ENCODE measurements around the gene MBNL1. TPM values are rescaled to one million over a fixed set of nuclear protein-coding genes. Genes with fewer than 3 reads are reported as not detected.

MBNL1 gene
- total RNA-seq, 1 donor from 2014 or later: 36.2 TPM

GRCh38 chr3:152458376-152459117 lies 189.8 kb downstream of the MBNL1 start:
- TF ChIP-seq, protein P1, sequence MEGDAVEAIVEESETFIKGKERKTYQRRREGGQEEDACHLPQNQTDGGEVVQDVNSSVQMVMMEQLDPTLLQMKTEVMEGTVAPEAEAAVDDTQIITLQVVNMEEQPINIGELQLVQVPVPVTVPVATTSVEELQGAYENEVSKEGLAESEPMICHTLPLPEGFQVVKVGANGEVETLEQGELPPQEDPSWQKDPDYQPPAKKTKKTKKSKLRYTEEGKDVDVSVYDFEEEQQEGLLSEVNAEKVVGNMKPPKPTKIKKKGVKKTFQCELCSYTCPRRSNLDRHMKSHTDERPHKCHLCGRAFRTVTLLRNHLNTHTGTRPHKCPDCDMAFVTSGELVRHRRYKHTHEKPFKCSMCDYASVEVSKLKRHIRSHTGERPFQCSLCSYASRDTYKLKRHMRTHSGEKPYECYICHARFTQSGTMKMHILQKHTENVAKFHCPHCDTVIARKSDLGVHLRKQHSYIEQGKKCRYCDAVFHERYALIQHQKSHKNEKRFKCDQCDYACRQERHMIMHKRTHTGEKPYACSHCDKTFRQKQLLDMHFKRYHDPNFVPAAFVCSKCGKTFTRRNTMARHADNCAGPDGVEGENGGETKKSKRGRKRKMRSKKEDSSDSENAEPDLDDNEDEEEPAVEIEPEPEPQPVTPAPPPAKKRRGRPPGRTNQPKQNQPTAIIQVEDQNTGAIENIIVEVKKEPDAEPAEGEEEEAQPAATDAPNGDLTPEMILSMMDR (conservative IDR thresholded peaks at IDR 0.05): no peak
- Mint-ChIP-seq H3K27ac (ENCODE audit: unreplicated experiment) (no peak overlapping the region), H3K9me3 (no peaks in the 10 kb centered on the region), H3K27me3 (ENCODE audit: low read depth) (no peaks in the 10 kb centered on the region), H3K4me3 (no peak overlapping the region), H3K4me1 (peaks cover 9% of the 10 kb centered on the region), H3K36me3 (ENCODE audit: low read depth) (peaks cover 16% of the 10 kb centered on the region)
- no peak for DNase-seq (ENCODE audit: low read depth, low spot score)

- no peak overlapping the region for H3K27ac Mint-ChIP-seq (ENCODE audit: unreplicated experiment)
- no peak overlapping the region for H3K4me3 Mint-ChIP-seq
- TF ChIP-seq, protein P1 (conservative IDR thresholded peaks at IDR 0.05): no peak
- H3K9me3 Mint-ChIP-seq: no peaks in the 10 kb centered on the region
- DNase-seq (ENCODE audit: low read depth, low spot score): no peak
- peaks cover 16% of the 10 kb centered on the region for H3K36me3 Mint-ChIP-seq (ENCODE audit: low read depth)
- peaks cover 9% of the 10 kb centered on the region for H3K4me1 Mint-ChIP-seq
- H3K27me3 Mint-ChIP-seq (ENCODE audit: low read depth): no peaks in the 10 kb centered on the region
Observed at GRCh38 chr3:152459118-152459515, 190.4 kb downstream of the MBNL1 start.

DNA sequence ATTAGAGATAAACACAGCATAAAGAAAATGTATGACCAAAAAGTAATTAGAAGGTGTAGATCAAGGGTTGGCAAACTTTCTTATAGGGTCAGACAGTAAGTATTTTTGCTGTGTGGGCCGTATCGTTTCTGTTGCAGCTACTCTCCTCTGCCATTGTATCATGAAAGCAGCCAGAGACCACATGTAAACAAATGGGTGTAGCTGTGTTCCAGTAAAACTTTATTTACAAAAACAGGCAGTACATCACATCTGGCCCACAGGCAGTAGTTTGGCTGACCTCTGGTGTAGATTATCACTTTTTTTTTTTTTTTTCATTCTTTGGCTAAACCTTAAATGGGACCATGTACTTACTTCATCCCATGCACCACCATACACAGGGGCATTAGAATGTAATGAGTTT lies 190.8 kb downstream of the MBNL1 start:
- DNase-seq (ENCODE audit: low read depth, low spot score): no peak
- no peak overlapping the region for H3K4me3 Mint-ChIP-seq
- H3K27me3 Mint-ChIP-seq (ENCODE audit: low read depth): no peaks in the 10 kb centered on the region
- H3K4me1 Mint-ChIP-seq: peaks cover 9% of the 10 kb centered on the region
- H3K27ac Mint-ChIP-seq (ENCODE audit: unreplicated experiment): peak overlapping the region; percentile 27
- H3K9me3 Mint-ChIP-seq: no peaks in the 10 kb centered on the region
- H3K36me3 Mint-ChIP-seq (ENCODE audit: low read depth): peaks cover 16% of the 10 kb centered on the region
- TF ChIP-seq, protein P1 (conservative IDR thresholded peaks at IDR 0.05): no peak

DNA sequence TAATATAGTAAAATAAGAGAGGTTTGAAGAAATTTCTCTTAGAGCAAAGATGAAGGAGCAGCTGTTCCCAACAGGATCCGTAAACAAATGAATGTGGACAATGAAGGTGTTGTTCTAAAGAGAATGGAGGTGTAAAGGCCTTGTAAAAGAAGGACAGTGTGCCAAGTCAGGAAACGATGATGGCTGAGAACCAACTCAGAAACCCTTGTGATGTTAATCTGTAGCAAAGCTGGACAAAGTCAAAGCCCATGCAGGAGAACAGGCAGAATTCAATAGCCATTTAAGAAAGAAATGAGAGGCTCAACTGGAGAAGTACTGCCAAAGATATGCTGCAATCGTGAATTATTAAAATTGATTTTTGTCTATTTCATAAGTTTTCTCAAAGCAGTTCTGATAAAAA lies 192.2 kb downstream of the MBNL1 start:
- Mint-ChIP-seq H3K4me3 (no peak overlapping the region), H3K36me3 (ENCODE audit: low read depth) (peaks cover 15% of the 10 kb centered on the region), H3K4me1 (peaks cover 9% of the 10 kb centered on the region), H3K9me3 (no peaks in the 10 kb centered on the region), H3K27ac (ENCODE audit: unreplicated experiment) (no peak overlapping the region), H3K27me3 (ENCODE audit: low read depth) (no peaks in the 10 kb centered on the region)
- TF ChIP-seq, protein P1 (conservative IDR thresholded peaks at IDR 0.05): no peak
- no peak for DNase-seq (ENCODE audit: low read depth, low spot score)

- H3K27ac Mint-ChIP-seq (ENCODE audit: unreplicated experiment): no peak overlapping the region
- TF ChIP-seq, protein P1 (conservative IDR thresholded peaks at IDR 0.05): no peak
- DNase-seq (ENCODE audit: low read depth, low spot score): no peak
- H3K9me3 Mint-ChIP-seq: no peaks in the 10 kb centered on the region
- peaks cover 12% of the 10 kb centered on the region for H3K36me3 Mint-ChIP-seq (ENCODE audit: low read depth)
- H3K4me3 Mint-ChIP-seq: no peak overlapping the region
- peaks cover 9% of the 10 kb centered on the region for H3K4me1 Mint-ChIP-seq
- no peaks in the 10 kb centered on the region for H3K27me3 Mint-ChIP-seq (ENCODE audit: low read depth)
Observed at GRCh38 chr3:152461460-152461859, 192.7 kb downstream of the MBNL1 start.
